K562 (cell line): ENCODE results near the gene ITM2B. TPM values are rescaled to one million over a fixed set of nuclear protein-coding genes. Genes with fewer than 3 reads are reported as not detected.

Source experiments
- ATAC-seq: fragments of 200-7000 bp; cut with Tn5 transposase; 3 replicates; pipeline ENCODE4 v1.9.1; 2020; ENCODE audit warnings: moderate library complexity
- BruUV-seq: library from RNA; stranded (reverse); fragments of 400-500 nt; replicated peaks from 2 replicates; lab custom pipeline; 2021; lab: Mats Ljungman, UMichigan
- CTCF ChIA-PET: fragments of 300-600 bp; formaldehyde crosslinking; extraction: SDS; loops from one replicate; lab custom pipeline; 2021; ENCODE audit warnings: low intra/inter-chr PET ratio; lab: Yijun Ruan, JAX
- POLR2A ChIA-PET: fragments of 300-600, 350-650 bp; sonication (Branson Sonifier 250); formaldehyde crosslinking; extraction: SDS; loops from one replicate; lab custom pipeline; 2021; ENCODE audit warnings: antibody characterized with exemption, inconsistent platforms; lab: Yijun Ruan, JAX
- DNase-seq, 4 experiments: peaks; one replicate each; pipeline versions ENCODE4 v3.0.0 to v3.0.0-alpha.2; 2011 to 2018; ENCODE audit warnings: low spot score in 3 of 4, mixed read lengths in 3 of 4; ENCODE audit errors: extremely low read depth in 1 of 4
- FAIRE-seq: peaks from 2 replicates; lab custom pipeline; 2011; peaks lifted over from hg19 to GRCh38; lab: Jason Lieb, UNC
- H2AFZ ChIP-seq: 2 replicates; pipeline ENCODE4 v1.6.0; 2011; ENCODE audit warnings: low read depth, low read length, control low read depth, inconsistent platforms
- H3K27ac ChIP-seq: fragments of 200-600 bp; 3 replicates; pipeline ENCODE4 v1.8.0; 2011; ENCODE audit warnings: low read depth, mild to moderate bottlenecking, control low read depth, inconsistent platforms, low read length, moderate library complexity, mixed read lengths; ENCODE audit errors: extremely low read depth
- H3K27me3 ChIP-seq, 2 experiments: fragments of 300-600 bp in 1 of 2; 2 replicates in 1 of 2; 3 replicates in 1 of 2; pipeline versions ENCODE4 v1.6.0 to v1.8.0; 2011; ENCODE audit warnings: inconsistent platforms in 2 of 2, low read length in 2 of 2, mild to moderate bottlenecking in 1 of 2, mixed read lengths in 1 of 2, moderate library complexity in 1 of 2; ENCODE audit not compliant: control insufficient read depth in 2 of 2, insufficient read depth in 2 of 2
- H3K36me3 ChIP-seq: fragments of 300-600 bp; 3 replicates; pipeline ENCODE4 v1.8.0; 2011; ENCODE audit warnings: mild to moderate bottlenecking, low read length, inconsistent platforms; ENCODE audit not compliant: control insufficient read depth, insufficient read depth
- H3K4me1 ChIP-seq, 2 experiments: fragments of 200-600 bp in 1 of 2; replicated peaks in 1 of 2; 2 replicates in 1 of 2; 3 replicates in 1 of 2; pipeline versions ENCODE4 v1.5.1 to v1.8.0; 2011; ENCODE audit warnings: inconsistent platforms in 2 of 2, low read length in 2 of 2, mild to moderate bottlenecking in 1 of 2, mixed read lengths in 1 of 2, moderate library complexity in 1 of 2; ENCODE audit not compliant: control insufficient read depth in 2 of 2, insufficient read depth in 2 of 2
- H3K4me2 ChIP-seq: 2 replicates; pipeline ENCODE4 v1.6.1; 2011; ENCODE audit warnings: low read length, control low read depth, inconsistent platforms, mixed read lengths; ENCODE audit not compliant: insufficient read depth
- H3K4me3 ChIP-seq: fragments of 200-600 bp; sonication (generic), shearing (Covaris generic); 2 replicates; pipeline ENCODE4 v1.5.1; 2016; ENCODE audit warnings: control low read depth, inconsistent platforms
- H3K79me2 ChIP-seq: fragments of 200-600 bp; 3 replicates; pipeline ENCODE4 v1.8.0; 2011; ENCODE audit warnings: low read length, inconsistent platforms; ENCODE audit not compliant: control insufficient read depth, insufficient read depth
- H3K9ac ChIP-seq, 2 experiments: 2 replicates each; pipeline versions ENCODE4 v1.6.0 to v1.6.1; 2011; ENCODE audit warnings: low read depth in 2 of 2, low read length in 2 of 2, control low read depth in 1 of 2, inconsistent platforms in 1 of 2, mild to moderate bottlenecking in 1 of 2, mixed read lengths in 1 of 2; ENCODE audit not compliant: insufficient read depth in 1 of 2
- H3K9me1 ChIP-seq: one replicate; pipeline ENCODE4 v1.6.0; 2011; ENCODE audit warnings: inconsistent platforms, mild to moderate bottlenecking, low read length, moderate library complexity; ENCODE audit not compliant: control insufficient read depth, insufficient read depth
- H3K9me3 ChIP-seq: replicated peaks from 2 replicates; pipeline ENCODE4 v1.5.1; 2011; ENCODE audit warnings: low read depth, low read length, inconsistent platforms; ENCODE audit not compliant: control insufficient read depth, insufficient read depth
- H4K20me1 ChIP-seq: replicated peaks from 2 replicates; pipeline ENCODE4 v1.6.1; 2011; ENCODE audit warnings: low read length, inconsistent platforms, mixed read lengths; ENCODE audit not compliant: control insufficient read depth, insufficient read depth
- ERF ChIP-seq: fragments of 450-650 bp; formaldehyde crosslinking; IDR thresholded peaks from 2 replicates; pipeline ENCODE4 v1.4.0; 2020; ENCODE audit warnings: mild to moderate bottlenecking, mixed read lengths
- MEIS2 ChIP-seq: fragments of 450-650 bp; IDR thresholded peaks from 2 replicates; pipeline ENCODE4 v1.6.1; 2014; ENCODE audit warnings: mild to moderate bottlenecking; ENCODE audit not compliant: partially characterized antibody
- NFIC ChIP-seq: fragments of 450-650 bp; IDR thresholded peaks from 2 replicates; pipeline ENCODE4 v1.6.1; 2017; ENCODE audit warnings: mild to moderate bottlenecking, inconsistent platforms
- ZBTB17 ChIP-seq: fragments of 450-650 bp; formaldehyde crosslinking; IDR thresholded peaks from 2 replicates; pipeline ENCODE4 v1.4.0; 2020; ENCODE audit warnings: mild to moderate bottlenecking
- ZFPM2 ChIP-seq: fragments of 250-450 bp; sonication (Bioruptor Pico); IDR thresholded peaks from 2 replicates; pipeline ENCODE4 v1.5.1; 2022; ENCODE audit warnings: mild to moderate bottlenecking
- WGBS: fragments of 100-300 bp; shearing (Covaris generic); methylation state at CpG from one replicate; pipeline ENCODE4 v1.1.6; 2016; ENCODE audit warnings: low coverage, mixed read lengths; ENCODE audit not compliant: insufficient coverage; ENCODE audit errors: missing lambda C conversion rate; 5-methylcytosine and 5-hydroxymethylcytosine counted together
- in situ Hi-C: fragments of 300-500 bp; cut with MboI; formaldehyde crosslinking; loops from 4 replicates; pipeline ENCODE4 v1.15.0; 2018; ENCODE audit warnings: inconsistent platforms, mixed read lengths
- intact Hi-C: fragments of 100-400 bp; cut with micrococcal nuclease; formaldehyde crosslinking; loops from 2 replicates; pipeline ENCODE4 v1.14.2; 2022
- polyA plus RNA-seq, 8 experiments: library from polyadenylated mRNA; depleted of rRNA in 4 of 8; stranded (reverse) in 5 of 8; unstranded in 3 of 8; fragments of >200 nt; fragmentation: Nextera tagmentation in 2 of 8; fragmentation: Illumina TruSeq in 1 of 8; extraction: Ambion mirVana in 2 of 8; extraction: Trizol in 1 of 8; gene quantifications; 2 replicates each; pipeline versions ENCODE4 v1.2.1 to v1.2.3, GENCODE V29; 2011 to 2014; ENCODE audit warnings: inconsistent platforms in 1 of 8, missing spikeins in 1 of 8
- total RNA-seq, 7 experiments: library from RNA; depleted of rRNA in 6 of 7; stranded (reverse); fragments of >200 nt in 6 of 7; fragmentation: Illumina TruSeq in 2 of 7; extraction: Trizol in 2 of 7; gene quantifications; 2 replicates each; pipeline versions ENCODE4 v1.2.1 to v1.2.3, GENCODE V29; 2011 to 2021; ENCODE audit warnings: low replicate concordance in 1 of 7

Gene ITM2B
- total and polyA plus RNA-seq, 9 of the 15 experiments (the other 6 are each of a cell fraction or from before 2014, with no cell fraction given) = 22.0 to 83.8 (median 45.0) TPM

GRCh38 chr13:48278806-48279205, 45.8 kb downstream of the ITM2B start:
- ChIA-PET CTCF (no interaction called here), POLR2A (interaction anchor here (0.6 to 0.7 kb wide), 2 partner anchors 13 to 184 kb away, joined by 3 read pairs; no protein-coding TSS in a partner anchor)
- Histone ChIP-seq H4K20me1 (no peaks in the 10 kb centered on the region), H3K27ac (no peak overlapping the region), H3K27me3 (no peaks in the 10 kb centered on the region), H3K9ac (no peak overlapping the region), H3K4me2 (no peak overlapping the region), H3K79me2 (no peaks in the 10 kb centered on the region), H3K9me1 (no peaks in the 10 kb centered on the region), H2AFZ (no peak overlapping the region), H3K9me3 (no peaks in the 10 kb centered on the region), H3K4me1 (no peaks in the 10 kb centered on the region), H3K4me3 (no peak overlapping the region), H3K36me3 (no peaks in the 10 kb centered on the region)
- no peak for TF ChIP-seq ZFPM2 (CRISPR knock-in tag)
- TF ChIP-seq MEIS2 = peak; percentile 7
- WGBS = 5% methylated on average over 2 of the region's 2 CpGs
- in situ Hi-C loops = no loop called here
- no peak for ATAC-seq
- intact Hi-C loops = no loop called here
- BruUV-seq = no TSS peak
- no peak for DNase-seq
- no peak for FAIRE-seq

- Histone ChIP-seq H3K27me3 (no peaks in the 10 kb centered on the region; a peak in 1 of 5 replicates), H3K36me3 (no peaks in the 10 kb centered on the region), H3K9me1 (no peaks in the 10 kb centered on the region)
- 0 out of 2 replicates have a peak, but pooled peaks have one; percentile 26 for TF ChIP-seq NFIC
- no peak for TF ChIP-seq ZBTB17 (CRISPR knock-in tag)
- no peak for TF ChIP-seq ERF (CRISPR knock-in tag)
- TF ChIP-seq, all 486 proteins: peak for 1
- WGBS = 0% methylated on average over 1 of the region's 1 CpG
- intact Hi-C loops (no loop called here), in situ Hi-C loops (no loop called here)
- no TSS peak for BruUV-seq
- no peak overlapping the region for H3K27ac ChIP-seq
- no peak overlapping the region for H3K4me2 ChIP-seq
- H3K9ac ChIP-seq = no peak overlapping the region
- H3K79me2 ChIP-seq = no peaks in the 10 kb centered on the region
- FAIRE-seq = no peak
- no peaks in the 10 kb centered on the region for H3K9me3 ChIP-seq
- H3K4me3 ChIP-seq = no peak overlapping the region
- CTCF ChIA-PET = no interaction called here
- no peaks in the 10 kb centered on the region for H4K20me1 ChIP-seq
- no peak overlapping the region for H2AFZ ChIP-seq
- POLR2A ChIA-PET = no interaction called here
- DNase-seq = no peak
- H3K4me1 ChIP-seq = no peaks in the 10 kb centered on the region
- no peak for ATAC-seq
Measured at GRCh38 chr13:48281556-48281955, 48.5 kb downstream of the ITM2B start.
